ENCODE results near the gene ADAP1.

Gene ADAP1

DNA sequence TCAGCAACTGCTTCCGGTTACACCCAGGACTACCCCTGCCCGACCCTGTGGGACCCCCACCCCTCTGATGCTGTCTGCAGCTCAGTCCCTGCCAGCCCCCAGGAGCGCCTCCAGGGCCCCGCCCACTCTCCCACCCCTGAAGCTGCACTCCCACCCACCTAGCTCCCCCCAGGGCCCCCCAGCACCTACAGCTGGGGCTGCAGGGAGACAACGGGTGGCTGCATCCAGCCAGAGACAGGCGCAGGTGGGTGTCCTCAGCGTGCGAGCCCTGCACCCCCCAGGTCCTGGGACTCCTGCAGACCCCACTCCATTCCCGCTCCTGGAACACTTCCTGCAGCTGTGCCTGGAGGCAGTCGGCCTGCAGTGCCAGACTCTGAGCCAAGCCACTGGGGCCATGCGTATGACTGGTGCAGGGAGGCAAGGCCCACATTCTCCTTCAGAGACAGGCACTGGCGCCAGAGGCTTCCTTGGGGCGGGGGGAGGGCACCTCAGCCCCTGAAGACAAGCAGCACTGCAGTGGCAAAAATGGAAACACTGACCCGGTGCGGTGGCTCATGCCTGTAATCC is 34.6 kb upstream of the ADAP1 start:
- no peak for DNase-seq (ENCODE audit: low spot score)

DNA sequence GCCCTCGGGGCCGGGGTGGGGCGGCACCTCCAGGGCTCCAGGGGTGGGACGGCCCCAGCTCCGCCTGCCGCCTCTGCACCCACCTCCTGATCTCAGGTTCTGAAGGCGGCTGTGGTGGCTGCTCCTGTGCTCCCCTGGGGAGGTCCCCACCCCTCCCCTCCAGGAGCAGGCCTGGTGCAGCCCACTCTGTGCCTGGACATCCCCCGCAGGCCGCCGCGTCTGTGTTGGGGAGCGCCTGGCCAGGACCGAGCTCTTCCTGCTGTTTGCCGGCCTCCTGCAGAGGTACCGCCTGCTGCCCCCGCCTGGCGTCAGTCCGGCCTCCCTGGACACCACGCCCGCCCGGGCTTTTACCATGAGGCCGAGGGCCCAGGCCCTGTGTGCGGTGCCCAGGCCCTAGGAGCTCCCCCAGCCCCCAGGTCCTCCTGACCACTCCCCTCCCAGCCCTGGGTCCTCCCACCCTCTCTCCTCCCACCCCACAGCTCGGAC is 34.0 kb upstream of the ADAP1 start:
- DNase-seq (ENCODE audit: low spot score) = no peak

DNA sequence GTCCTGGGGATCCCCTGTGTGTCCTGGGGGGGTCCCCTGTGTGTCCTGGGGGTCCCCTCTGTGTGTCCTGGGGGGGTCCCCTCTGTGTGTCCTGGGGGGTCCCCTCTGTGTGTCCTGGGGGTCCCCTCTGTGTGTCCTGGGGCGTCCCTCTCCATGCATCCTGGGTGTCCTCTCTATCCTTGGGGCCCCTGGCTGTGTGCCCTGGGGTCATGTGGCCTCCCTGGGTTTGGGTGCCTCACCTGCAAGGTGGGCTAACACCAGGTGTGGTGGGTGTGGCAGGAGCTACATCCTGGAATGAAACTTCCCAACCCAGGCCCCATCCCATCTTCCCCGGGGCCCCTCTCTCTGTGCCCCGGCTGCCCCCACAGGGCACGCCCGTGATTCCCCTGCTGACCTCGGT is 33.4 kb upstream of the ADAP1 start:
- no peak for DNase-seq (ENCODE audit: low spot score)

DNA sequence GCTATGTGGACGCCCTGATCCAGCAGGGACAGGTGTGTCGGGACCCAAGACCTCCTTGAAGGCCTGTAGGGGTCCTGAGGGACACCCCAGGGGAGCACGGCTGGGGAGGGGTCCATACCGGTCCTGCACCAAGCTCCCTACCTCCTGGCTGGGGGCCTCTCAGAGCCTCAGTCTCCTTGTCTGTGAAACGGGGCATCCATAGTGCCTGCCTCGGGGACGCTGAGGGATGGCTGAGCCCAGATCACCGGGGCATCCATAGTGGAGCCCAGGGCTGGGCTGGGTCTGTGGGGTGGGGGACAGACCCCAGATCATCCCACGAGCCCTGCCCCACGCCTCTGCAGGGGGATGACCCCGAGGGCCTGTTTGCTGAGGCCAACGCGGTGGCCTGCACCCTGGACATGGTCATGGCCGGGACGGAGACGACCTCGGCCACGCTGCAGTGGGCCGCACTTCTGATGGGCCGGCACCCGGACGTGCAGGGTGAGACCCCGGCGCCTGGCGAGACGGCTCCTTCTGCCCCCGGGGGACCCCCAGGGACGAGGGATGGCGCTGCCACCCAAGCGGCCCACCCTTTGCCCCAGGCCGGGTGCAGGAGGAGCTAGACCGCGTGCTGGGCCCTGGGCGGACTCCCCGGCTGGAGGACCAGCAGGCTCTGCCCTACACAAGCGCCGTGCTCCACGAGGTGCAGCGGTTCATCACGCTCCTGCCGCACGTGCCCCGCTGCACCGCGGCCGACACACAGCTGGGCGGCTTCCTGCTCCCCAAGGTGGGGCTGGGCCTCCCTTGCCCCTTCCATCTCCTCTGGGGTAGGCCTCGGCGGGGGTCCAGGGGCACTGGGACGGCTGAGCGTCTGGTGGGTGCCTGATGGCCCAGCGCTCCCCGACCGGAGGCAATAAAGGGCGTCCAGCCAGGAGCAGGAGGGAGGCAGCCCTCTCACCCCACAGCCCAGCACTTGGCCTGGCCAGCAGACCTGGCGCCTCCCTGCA is 32.6 kb upstream of the ADAP1 start:
- DNase-seq (ENCODE audit: low spot score) = no peak

DNA sequence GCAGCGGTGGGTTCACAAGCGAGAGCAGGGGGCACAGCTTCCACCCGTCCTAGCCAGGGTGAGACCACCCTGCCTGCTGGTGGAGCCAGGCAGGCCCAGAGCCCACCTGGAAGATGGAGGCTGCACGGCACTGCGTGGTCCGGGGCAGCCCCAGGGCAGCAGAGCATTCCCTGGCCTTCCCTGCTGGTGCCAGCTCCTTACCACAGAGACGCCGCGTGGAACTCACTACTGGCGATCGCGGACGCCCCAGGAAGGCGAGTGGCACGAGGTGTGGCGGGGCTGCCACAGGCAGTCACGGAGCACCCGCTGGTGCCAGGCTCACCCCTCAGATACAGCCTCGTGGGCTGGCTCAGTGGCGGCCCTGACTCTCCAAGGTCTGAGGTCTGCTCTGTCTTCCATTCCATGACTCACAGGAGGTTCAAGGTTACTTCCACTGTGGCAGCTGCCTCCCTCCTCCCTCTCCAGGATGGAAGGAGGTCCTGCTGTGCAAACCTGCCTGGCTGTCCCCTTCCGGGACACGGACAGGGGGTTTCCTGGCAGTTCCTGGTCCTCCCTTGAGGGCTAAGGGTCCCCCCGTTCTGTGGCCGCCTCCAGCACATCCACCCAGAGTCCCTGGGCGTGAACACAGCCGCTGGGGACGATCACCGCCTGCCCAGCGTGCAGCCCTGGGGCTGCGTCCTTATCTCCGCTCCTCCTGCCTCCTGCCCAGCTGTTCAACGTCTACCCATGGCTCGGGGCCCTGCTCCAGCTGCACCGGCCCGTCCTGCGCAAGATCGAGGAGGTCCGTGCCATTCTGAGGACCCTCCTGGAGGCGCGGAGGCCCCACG is 31.6 kb upstream of the ADAP1 start:
- DNase-seq (ENCODE audit: low spot score) = no peak

DNA sequence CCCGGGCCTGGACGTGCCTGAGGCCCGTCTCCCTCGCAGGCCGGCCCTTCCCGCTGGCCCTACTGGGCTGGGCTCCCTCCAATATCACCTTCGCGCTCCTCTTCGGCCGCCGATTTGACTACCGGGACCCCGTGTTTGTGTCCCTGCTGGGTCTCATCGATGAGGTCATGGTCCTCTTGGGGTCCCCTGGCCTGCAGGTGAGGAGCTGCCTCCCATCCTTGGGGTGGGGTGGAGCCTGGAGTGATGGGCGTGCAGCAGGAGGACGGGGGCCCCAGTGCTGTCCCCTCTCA is 30.6 kb upstream of the ADAP1 start:
- no peak for DNase-seq (ENCODE audit: low spot score)

DNA sequence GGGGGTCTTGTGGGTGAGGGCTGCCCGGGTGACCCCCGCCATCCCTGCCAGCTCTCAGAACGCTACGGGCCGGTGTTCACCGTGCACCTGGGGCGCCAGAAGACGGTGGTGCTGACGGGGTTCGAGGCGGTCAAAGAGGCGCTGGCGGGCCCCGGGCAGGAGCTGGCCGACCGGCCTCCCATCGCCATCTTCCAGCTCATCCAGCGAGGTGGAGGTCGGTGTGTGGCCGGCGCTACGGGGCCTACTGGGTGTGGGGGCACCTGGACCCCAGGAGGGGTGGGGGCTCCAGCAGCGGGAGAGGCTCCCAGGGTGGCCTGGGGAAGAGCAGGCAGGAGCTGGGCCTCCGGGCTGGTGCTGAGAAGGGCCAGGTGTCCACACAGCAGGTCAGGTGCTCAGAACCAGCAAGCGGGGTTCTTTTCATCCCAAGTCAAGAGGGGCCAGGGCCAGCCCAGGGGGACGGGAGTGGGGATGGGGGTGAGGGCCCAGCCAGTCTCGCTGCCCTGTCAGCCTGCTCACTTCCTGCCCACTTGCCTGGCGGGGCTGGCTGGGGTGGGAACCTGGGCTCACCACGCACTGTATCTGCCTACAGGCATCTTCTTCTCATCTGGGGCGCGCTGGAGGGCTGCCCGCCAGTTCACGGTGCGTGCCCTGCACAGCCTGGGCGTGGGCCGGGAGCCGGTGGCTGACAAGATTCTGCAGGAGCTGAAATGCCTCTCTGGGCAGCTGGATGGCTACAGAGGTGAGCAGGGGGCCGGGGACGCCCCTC is 30.1 kb upstream of the ADAP1 start:
- DNase-seq (ENCODE audit: low spot score) = no peak

DNA sequence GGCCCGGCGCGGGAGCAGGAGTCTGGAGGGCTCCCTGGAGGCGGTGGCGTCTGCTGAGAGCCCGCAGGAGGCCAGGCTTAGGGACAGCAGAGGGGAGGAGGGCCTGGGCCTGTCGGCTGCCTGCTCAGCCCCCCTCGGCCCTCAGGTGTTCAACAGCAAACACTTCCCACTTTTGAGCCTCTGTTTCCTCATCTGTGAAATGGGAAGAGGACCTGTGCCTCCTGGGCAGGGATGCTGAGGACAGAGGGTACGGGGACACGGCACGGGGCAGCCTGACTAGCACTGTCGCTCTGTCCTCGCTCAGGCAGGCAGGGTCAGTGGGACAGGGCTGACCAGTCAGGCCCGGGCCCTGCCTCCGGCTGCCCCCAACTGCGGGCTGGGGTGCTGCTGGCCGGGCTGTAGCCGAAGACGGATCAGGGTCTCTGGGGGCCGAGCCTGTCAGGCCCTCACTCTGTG is 29.2 kb upstream of the ADAP1 start:
- no peak for DNase-seq (ENCODE audit: low spot score)

DNA sequence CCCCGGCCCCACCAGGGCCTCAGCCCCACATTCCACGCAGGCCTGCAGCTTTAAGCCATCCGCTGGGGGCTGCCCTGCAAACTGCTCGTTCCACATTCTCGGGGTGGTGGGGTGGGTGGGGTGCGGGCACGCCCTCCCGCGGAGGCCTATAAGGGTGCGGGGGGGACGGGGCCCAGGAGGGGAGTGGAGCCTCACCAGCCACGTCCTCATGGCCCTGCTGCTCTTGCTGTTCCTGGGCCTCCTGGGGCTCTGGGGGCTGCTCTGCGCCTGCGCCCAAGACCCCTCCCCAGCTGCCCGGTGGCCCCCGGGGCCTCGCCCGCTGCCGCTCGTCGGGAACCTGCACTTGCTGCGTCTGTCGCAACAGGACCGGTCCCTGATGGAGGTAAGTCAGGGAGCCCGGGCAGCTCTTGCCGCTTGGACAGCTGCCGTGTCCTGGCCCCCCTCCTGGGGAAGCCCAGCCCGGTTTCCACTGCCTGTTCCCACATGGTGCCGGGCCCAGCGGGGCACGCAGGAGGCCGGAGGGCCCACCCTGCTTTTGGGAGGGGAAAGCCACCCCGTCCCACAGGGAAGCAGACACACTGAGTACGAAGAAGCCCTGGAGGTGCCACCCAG is 28.6 kb upstream of the ADAP1 start, which contains the start of gene CYP2W1:
TSS of gene CYP2W1 (plus strand) at position 178 of the 612 bp plus-strand sequence. CDS start at position 209, 31 bp downstream.
- no peak for DNase-seq (ENCODE audit: low spot score)

DNA sequence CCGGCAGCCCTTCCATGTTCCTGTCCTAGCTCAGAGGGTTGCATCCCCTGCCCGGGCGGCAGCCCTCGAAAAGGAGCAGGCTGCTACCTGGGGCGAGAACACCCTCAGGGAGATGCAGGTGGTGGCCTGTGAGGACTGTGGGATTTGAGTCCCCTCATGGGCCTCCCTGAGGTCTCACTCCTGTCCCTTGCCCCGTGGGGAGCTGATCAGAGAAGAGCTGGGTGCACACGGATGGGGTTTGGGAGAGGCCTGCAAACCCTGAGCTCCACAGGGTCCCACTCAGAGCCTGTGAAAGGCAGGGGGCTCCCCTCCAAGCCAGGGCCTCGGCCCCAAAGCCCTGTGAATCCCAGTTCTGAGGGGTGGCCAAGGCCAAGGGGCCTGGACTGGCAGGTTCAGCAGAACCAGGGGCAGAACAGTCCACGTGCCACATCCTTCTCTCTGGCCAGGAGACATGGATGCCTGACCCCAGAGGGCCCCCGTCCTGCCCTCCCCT is 28.1 kb upstream of the ADAP1 start:
- no peak for DNase-seq (ENCODE audit: low spot score)

DNA sequence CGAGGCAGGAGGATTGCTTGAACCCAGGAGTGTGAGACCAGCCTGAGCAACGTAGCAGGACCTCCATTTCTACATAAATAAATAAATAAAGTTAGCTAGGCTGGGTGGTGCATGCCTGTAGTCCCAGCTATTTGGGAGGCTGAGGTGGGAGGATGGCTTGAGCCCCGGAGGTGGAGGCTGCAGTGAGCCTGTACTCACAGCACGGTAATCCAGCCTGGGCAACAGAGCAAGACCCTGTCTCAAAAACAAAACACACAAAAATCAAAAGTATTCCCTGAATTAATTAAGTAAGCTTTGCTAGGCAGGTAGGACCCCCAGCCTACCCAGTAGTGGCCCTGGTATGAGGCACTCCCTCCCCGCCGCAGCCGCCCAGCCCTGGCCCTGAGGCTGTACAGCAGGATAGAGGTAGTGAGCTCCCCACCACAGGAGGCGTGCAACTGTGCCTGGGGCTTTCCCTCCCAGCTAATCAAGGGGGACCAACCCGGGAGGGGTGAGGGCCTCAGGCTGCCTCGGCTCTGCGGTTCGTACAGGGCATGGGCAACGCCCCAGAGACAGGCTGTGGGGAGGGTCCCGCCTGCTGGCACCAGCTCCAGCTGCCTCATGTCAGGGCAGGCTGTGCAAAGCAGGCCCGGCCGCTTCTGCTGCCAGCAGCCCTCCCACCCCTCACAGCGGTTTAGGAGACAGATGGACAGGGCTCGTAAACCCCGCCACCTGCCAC is 27.5 kb upstream of the ADAP1 start:
- no peak for DNase-seq (ENCODE audit: low spot score)

DNA sequence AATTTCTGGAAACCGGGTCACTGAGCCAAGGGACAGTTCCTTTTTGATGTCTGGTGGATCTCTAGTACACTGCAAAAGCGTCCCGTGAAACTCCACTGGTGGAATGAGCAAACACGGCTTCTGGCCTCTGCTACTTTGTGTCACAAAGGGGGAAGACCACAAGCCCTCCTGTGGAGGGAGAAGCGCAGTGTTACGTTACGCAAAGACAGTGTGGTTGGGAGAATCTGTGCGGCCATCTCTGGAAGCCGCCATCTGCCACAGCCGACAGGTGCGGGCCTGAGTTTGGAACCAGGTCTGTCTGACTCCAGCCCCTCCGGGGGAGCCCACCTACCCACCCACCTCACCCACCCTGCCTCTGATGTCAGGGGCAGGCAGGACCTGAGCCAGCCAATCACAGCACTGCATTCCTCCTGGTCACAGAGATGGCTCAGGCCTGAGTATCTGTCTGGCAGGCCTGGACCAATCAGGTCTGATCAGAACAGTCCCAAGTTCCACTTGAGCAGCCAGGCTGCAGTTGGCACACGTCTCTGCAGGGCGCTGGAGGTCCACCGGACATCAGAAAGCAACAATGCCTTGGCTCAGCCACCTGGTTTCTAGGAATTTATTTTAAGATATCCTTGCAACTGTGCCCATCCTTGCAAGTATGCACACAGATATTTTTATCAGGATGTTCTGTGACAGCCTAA is 25.5 kb upstream of the ADAP1 start:
- no peak for DNase-seq (ENCODE audit: low spot score)

DNA sequence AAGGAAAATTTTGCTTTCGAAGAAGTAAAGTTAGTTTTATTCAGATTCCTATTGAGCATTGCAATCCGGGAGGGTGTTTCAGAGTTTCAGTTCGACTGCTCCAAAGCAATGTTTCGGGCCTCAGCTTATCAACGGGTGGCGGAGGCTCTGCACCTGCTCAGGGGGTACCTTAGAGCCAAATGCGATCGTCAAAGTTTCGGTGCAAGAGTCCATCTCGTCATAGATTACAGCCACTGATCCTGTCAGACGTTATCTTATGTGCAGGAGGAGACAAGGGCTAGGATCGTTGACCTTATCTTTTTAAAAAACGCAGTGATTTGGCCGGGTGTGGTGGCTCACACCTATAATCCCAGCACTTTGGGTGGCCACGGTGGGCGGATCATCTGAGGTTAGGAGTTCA is 24.7 kb upstream of the ADAP1 start:
- no peak for DNase-seq (ENCODE audit: low spot score)

DNA sequence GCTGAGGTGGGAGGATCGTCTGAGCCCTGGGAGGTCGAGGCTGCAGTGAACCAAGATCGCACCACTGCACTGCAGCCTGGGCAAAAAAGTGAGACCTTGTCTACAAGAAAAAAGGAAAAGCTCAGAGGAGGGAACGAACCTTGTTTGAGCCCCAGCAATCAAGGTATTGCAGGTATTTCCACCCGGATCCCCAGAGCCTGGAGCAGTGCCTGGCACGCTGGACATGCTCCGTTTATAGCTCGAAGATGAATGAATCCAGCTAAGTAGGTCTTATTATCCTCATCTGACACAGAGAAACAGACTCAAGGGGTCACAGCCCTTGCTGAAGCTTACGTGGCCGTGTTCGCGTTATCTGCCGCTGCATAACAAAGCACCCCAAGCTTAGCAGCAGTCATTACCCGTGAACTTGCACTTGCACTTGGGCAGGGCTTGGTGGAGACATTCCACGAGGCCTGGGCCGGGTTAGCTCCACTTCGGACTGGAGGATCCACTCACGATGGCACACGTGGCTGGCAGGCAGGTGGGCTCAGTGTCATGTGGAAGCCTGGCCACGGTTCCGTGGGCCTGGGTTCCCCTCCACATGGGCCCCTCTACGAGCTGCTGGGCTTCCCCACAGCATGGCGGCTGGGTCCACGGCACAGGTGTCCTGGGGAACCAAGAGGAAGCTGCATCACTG is 24.1 kb upstream of the ADAP1 start:
- no peak for DNase-seq (ENCODE audit: low spot score)

DNA sequence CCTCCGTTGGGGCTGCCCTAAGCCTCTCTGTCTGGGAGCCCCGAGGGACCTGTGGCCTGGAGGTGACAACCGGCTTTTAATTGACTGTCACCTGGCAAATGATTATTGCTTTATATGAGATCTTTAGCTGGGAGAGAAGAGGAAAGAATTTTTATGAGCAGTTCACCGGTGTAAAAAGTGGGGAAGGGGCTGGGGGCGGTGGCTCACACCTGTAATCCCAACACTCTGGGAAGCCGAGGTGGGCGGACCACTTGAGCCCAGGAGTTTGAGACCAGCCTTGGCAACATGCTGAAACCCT is 23.5 kb upstream of the ADAP1 start:
- DNase-seq (ENCODE audit: low spot score) = no peak

DNA sequence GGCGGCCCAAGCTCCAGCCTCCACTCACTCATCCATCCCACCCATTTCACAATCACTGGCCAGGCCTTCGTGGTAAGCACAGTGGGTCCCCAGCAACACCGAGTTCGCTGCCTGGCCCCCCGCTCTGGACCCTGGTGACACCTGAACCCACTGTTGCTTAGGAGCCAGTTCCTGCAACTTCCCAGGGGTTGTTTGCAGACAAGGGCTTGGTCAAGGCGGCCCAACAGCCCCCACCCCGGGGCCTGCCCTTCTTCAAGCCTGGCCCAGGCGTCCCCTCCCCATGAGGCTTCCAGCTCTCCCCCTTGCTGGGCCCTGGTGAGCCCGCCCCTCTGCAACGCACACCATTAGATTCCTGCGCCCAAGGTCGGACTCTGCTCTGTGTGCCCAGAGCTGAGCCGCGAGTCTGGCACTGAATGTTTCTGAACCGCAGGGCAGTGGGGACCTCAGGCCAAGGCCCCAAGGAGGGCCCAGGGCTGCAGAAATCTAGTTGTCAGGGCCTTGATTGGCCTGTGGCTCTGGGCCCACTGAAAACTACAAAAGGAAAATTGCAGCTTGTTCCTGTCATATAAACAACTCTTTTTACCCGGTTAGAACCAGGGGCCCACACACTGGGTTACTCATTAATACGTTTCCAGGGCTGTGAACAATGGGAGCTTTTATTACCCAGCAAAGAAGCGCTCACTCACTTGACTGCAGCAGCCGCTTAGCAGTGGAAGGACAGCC is 23.0 kb upstream of the ADAP1 start:
- no peak for DNase-seq (ENCODE audit: low spot score)

DNA sequence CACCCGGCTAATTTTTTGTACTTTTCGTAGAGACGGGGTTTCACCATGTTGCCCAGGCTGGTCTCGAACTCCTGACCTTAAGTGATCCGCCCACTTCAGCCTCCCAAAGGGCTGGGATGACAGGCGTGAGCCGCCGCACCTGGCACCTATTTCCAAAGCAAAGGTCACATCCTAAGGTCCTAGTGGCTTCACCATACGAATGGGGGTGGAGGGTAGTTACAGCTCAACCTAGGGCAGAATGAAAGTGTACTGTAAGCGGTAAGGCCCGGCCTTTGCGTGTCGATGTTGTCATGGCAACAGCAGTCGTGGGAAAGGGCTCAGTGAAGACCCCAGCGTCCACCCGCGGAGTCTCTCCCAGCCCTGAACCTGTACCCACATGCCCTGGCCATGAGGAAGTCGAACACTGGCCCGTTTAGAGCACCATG is 22.4 kb upstream of the ADAP1 start:
- DNase-seq (ENCODE audit: low spot score) = no peak

DNA sequence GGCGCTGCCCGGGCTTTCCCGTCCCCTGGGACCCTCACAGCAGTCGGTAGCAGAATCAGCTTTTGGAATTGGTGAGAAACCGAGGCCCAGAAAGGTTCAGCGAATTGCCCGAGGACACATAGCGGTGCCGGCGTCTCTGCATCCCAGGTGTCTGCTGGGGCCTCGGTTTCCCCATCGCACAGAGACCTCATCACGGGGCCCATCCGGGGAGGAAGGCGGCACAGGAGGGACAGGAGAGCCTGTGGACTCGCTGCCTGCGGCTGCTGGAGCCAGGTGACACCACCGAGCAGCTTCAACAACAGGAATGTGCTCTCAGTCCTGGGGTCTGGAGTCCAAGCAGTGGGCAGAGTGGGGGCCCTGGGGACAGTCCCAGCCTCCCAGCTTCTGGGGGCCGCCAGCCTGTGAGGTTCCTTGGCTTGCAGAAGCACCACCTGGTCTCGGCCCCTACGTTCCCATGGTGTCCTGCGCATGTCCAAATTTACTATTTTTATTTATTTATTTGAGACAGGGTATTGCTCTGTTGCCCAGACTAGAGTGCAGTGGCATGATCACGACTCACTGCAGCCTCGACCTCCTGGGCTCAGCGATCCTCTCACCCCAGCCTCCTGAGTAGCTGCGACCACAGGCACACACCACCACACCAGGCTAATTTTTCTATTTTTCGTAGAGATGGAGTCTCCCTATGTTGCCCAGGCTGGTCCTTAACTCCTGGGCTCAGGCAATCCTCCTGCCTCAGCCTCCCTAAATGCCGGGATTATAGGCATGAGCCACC is 21.4 kb upstream of the ADAP1 start:
- no peak for DNase-seq (ENCODE audit: low spot score)
